ENCODE results near the gene RTF2.
A peak's percentile ranks its signal among the peaks of the same experiment; 100 is the strongest.

Gene RTF2

DNA sequence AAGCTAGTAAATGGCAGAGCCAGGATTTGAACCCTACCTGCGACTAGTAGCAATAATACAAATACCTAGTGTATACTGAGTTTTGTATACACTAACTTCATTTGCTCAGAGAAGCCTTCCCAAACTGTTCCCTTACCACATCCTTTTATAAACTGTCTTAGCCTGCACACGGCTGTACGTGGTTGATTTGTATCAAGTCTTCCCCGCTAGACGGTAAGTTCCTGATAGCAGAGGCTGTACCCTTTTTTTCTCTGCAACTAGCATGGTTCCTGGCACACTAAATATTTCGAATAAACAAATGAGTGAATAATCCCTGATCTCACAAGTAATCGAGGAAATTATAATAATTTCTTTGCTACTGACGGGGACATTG, 636 bp downstream of the RTF2 start:
- H3K79me2 ChIP-seq (ENCODE audit: insufficient read depth, low read length) = peaks cover 41% of the 10 kb centered on the region
- H4K20me1 ChIP-seq (ENCODE audit: insufficient read depth, low read length, poor library complexity, severe bottlenecking) = peaks cover 17% of the 10 kb centered on the region
- H2AFZ ChIP-seq (ENCODE audit: low read length) = peak overlapping the region; percentile 86

DNA sequence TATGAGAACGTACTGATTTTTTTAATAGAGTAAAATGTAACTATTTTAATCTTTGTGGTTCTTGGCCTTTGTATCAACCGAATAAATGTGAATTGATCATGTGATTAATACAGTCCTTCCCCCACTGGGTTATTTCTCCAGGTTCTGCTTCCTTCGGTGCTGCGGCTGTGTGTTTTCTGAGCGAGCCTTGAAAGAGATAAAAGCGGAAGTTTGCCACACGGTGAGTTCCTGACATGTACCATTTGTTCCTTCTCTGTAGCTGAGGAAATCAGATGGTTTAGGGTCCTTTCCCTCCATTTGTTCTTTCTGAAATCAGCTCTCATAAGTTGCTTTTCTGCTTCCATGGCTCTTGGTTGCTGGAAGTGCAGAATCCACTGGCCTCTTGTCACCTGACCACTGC, 15.5 kb downstream of the RTF2 start:
- Histone ChIP-seq H3K79me2 (ENCODE audit: insufficient read depth, low read length) (0 out of 2 replicates have a peak, but pooled peaks cover 3% of the 10 kb centered on the region), H3K9me2 (replicated peaks; ENCODE audit: low read depth, low read length) (no peaks in the 10 kb centered on the region), H2AFZ (ENCODE audit: low read length) (no peak overlapping the region), H3K27me3 (ENCODE audit: insufficient read depth, low read length, poor library complexity, severe bottlenecking) (no peaks in the 10 kb centered on the region), H3K4me1 (ENCODE audit: insufficient read depth, low read length, poor library complexity, severe bottlenecking) (no peaks in the 10 kb centered on the region), H3K36me3 (ENCODE audit: insufficient read depth, low read length) (peaks cover 76% of the 10 kb centered on the region; the same call in 1 of the 2 replicates), H3K4me3 (ENCODE audit: low read length, poor library complexity, severe bottlenecking) (no peak overlapping the region), H3F3A (ENCODE audit: low read depth) (no peaks in the 10 kb centered on the region), H4K20me1 (ENCODE audit: insufficient read depth, low read length, poor library complexity, severe bottlenecking) (peaks cover 4% of the 10 kb centered on the region), H3K9ac (ENCODE audit: low read depth, low read length, poor library complexity, severe bottlenecking) (no peak overlapping the region), H3K9me3 (ENCODE audit: insufficient read depth, low read depth, low read length) (no peaks in the 10 kb centered on the region), H3K4me2 (ENCODE audit: low read depth, low read length, poor library complexity, severe bottlenecking) (no peak overlapping the region)
- TF ChIP-seq EZH2phosphoT487 (IDR thresholded peaks at IDR 0.05; ENCODE audit: borderline replicate concordance) = no peak
- TF ChIP-seq, protein P1, sequence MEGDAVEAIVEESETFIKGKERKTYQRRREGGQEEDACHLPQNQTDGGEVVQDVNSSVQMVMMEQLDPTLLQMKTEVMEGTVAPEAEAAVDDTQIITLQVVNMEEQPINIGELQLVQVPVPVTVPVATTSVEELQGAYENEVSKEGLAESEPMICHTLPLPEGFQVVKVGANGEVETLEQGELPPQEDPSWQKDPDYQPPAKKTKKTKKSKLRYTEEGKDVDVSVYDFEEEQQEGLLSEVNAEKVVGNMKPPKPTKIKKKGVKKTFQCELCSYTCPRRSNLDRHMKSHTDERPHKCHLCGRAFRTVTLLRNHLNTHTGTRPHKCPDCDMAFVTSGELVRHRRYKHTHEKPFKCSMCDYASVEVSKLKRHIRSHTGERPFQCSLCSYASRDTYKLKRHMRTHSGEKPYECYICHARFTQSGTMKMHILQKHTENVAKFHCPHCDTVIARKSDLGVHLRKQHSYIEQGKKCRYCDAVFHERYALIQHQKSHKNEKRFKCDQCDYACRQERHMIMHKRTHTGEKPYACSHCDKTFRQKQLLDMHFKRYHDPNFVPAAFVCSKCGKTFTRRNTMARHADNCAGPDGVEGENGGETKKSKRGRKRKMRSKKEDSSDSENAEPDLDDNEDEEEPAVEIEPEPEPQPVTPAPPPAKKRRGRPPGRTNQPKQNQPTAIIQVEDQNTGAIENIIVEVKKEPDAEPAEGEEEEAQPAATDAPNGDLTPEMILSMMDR (conservative IDR thresholded peaks at IDR 0.05; ENCODE audit: low read length) = no peak

More for the DNA sequence above, 636 bp downstream of the RTF2 start:
- no peaks in the 10 kb centered on the region for H3K27me3 ChIP-seq (ENCODE audit: insufficient read depth, low read length, poor library complexity, severe bottlenecking)
- TF ChIP-seq EZH2phosphoT487 (IDR thresholded peaks at IDR 0.05; ENCODE audit: borderline replicate concordance) = no peak
- TF ChIP-seq, protein P1 (conservative IDR thresholded peaks at IDR 0.05; ENCODE audit: low read length) = no peak
- peak overlapping the region; percentile 94 for H3K4me3 ChIP-seq (ENCODE audit: low read length, poor library complexity, severe bottlenecking)
- peaks cover 22% of the 10 kb centered on the region for H3K4me1 ChIP-seq (ENCODE audit: insufficient read depth, low read length, poor library complexity, severe bottlenecking)
- H3K9ac ChIP-seq (ENCODE audit: low read depth, low read length, poor library complexity, severe bottlenecking) = peak overlapping the region; percentile 90
- no peaks in the 10 kb centered on the region for H3K9me3 ChIP-seq (ENCODE audit: insufficient read depth, low read depth, low read length)
- H3K36me3 ChIP-seq (ENCODE audit: insufficient read depth, low read length) = peaks cover 9% of the 10 kb centered on the region; the same call in 1 of the 2 replicates
- H3K9me2 ChIP-seq (replicated peaks; ENCODE audit: low read depth, low read length) = no peaks in the 10 kb centered on the region
- H3F3A ChIP-seq (ENCODE audit: low read depth) = no peaks in the 10 kb centered on the region
- peak overlapping the region; percentile 96 for H3K4me2 ChIP-seq (ENCODE audit: low read depth, low read length, poor library complexity, severe bottlenecking)

DNA sequence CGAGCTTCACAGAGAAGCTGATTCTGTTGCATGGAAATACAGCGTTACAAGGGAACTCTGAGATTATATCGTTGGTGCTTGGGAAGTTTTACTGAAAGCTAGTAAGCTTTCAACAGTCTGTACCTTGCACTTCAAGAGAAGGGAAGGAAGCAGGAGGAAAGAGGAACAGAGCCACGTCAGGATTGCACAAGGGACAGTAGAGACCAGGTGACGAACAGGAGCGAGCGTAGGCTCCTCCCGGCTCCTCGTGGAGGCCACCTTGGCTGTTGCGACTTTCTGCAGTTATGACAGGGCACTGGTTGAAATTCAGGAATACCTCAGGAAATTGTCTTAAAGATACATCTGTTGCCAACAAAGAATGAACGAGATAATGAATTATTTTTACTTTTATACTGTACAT, 18.8 kb downstream of the RTF2 start:
- Histone ChIP-seq H3K36me3 (ENCODE audit: insufficient read depth, low read length) (peaks cover 68% of the 10 kb centered on the region; the same call in 1 of the 2 replicates), H2AFZ (ENCODE audit: low read length) (no peak overlapping the region)

More for the DNA sequence above, 18.8 kb downstream of the RTF2 start:
- H3K4me2 ChIP-seq (ENCODE audit: low read depth, low read length, poor library complexity, severe bottlenecking) = no peak overlapping the region
- no peaks in the 10 kb centered on the region for H3F3A ChIP-seq (ENCODE audit: low read depth)
- no peaks in the 10 kb centered on the region for H3K9me2 ChIP-seq (replicated peaks; ENCODE audit: low read depth, low read length)
- H3K27me3 ChIP-seq (ENCODE audit: insufficient read depth, low read length, poor library complexity, severe bottlenecking) = no peaks in the 10 kb centered on the region
- no peaks in the 10 kb centered on the region for H3K9me3 ChIP-seq (ENCODE audit: insufficient read depth, low read depth, low read length)
- no peak overlapping the region for H3K4me3 ChIP-seq (ENCODE audit: low read length, poor library complexity, severe bottlenecking)
- TF ChIP-seq, protein P1 (conservative IDR thresholded peaks at IDR 0.05; ENCODE audit: low read length) = no peak
- TF ChIP-seq EZH2phosphoT487 (IDR thresholded peaks at IDR 0.05; ENCODE audit: borderline replicate concordance) = no peak
- H4K20me1 ChIP-seq (ENCODE audit: insufficient read depth, low read length, poor library complexity, severe bottlenecking) = peaks cover 2% of the 10 kb centered on the region
- peaks cover 8% of the 10 kb centered on the region; the same call in 1 of the 2 replicates for H3K79me2 ChIP-seq (ENCODE audit: insufficient read depth, low read length)
- H3K4me1 ChIP-seq (ENCODE audit: insufficient read depth, low read length, poor library complexity, severe bottlenecking) = no peaks in the 10 kb centered on the region
- no peak overlapping the region for H3K9ac ChIP-seq (ENCODE audit: low read depth, low read length, poor library complexity, severe bottlenecking)

Measured in Loucy (cell line).